A549 (cell line): ENCODE measurements around the gene RELN. TPM values are rescaled to one million over a fixed set of nuclear protein-coding genes. Genes with fewer than 3 reads are reported as not detected.

Experiments
- ATAC-seq, 2 experiments: fragments of 200-7000 bp in 1 of 2; fragments of >200 bp in 1 of 2; cut with Nextera tagmentation in 1 of 2; cut with Tn5 transposase in 1 of 2; 3 replicates each; pipeline versions ENCODE4 v1.8.0 to v1.9.1; 2018 to 2020; ENCODE audit warnings: mild to moderate bottlenecking in 1 of 2, moderate library complexity in 1 of 2
- CTCF ChIA-PET: fragments of 300-600 bp; sonication (Branson Sonifier 250); formaldehyde crosslinking; extraction: SDS; loops from one replicate; lab custom pipeline; 2021; ENCODE audit warnings: antibody characterized with exemption, inconsistent platforms; lab: Yijun Ruan, JAX
- POLR2A ChIA-PET: fragments of 350-600 bp; formaldehyde crosslinking; extraction: SDS; loops from one replicate; lab custom pipeline; 2021; ENCODE audit warnings: antibody characterized with exemption, inconsistent platforms; lab: Yijun Ruan, JAX
- DNase-seq, 2 experiments: peaks; one replicate each; pipeline versions ENCODE4 v3.0.0 to v3.0.0-alpha.2; 2011 to 2016; ENCODE audit warnings: low read depth in 1 of 2, low spot score in 1 of 2
- FAIRE-seq: peaks from 2 replicates; lab custom pipeline; 2011; peaks lifted over from hg19 to GRCh38; lab: Jason Lieb, UNC
- H3K27ac ChIP-seq, 2 experiments: fragments of >200 bp; sonication (Bioruptor Twin); formaldehyde crosslinking; 3 replicates each; pipeline ENCODE4 v1.5.1; 2016 to 2017
- H3K4me1 ChIP-seq: fragments of >200 bp; sonication (Bioruptor Twin); formaldehyde crosslinking; 3 replicates; pipeline ENCODE4 v1.6.1; 2016
- H3K4me2 ChIP-seq: fragments of >200 bp; sonication (Bioruptor Twin); formaldehyde crosslinking; 3 replicates; pipeline ENCODE4 v1.6.1; 2016
- H3K4me3 ChIP-seq: fragments of >200 bp; sonication (Bioruptor Twin); formaldehyde crosslinking; 3 replicates; pipeline ENCODE4 v1.5.1; 2016
- H3K9me3 ChIP-seq: fragments of >200 bp; sonication (Bioruptor Twin); formaldehyde crosslinking; 3 replicates; pipeline ENCODE4 v1.6.1; 2016
- BHLHE40 ChIP-seq: IDR thresholded peaks from 2 replicates; pipeline ENCODE4 v1.6.1; 2012; ENCODE audit warnings: low read depth, low read length, inconsistent platforms
- CBX8 ChIP-seq: fragments of 200-600 bp; sonication (generic); IDR thresholded peaks from 2 replicates; pipeline ENCODE4 v1.6.1; 2016
- FOXS1 ChIP-seq: fragments of 250-450 bp; sonication (Bioruptor Pico); IDR thresholded peaks from 2 replicates; pipeline ENCODE4 v1.5.0; 2020; ENCODE audit warnings: mild to moderate bottlenecking, moderate library complexity
- JUNB ChIP-seq: fragments of >200 bp; sonication (Bioruptor Twin); formaldehyde crosslinking; IDR thresholded peaks from 2 replicates; pipeline ENCODE4 v1.6.1; 2016
- KDM1A ChIP-seq: fragments of 200-600 bp; sonication (generic); IDR thresholded peaks from 2 replicates; pipeline ENCODE4 v1.6.1; 2016; ENCODE audit warnings: low read depth, mild to moderate bottlenecking
- KDM5A ChIP-seq: fragments of 200-600 bp; sonication (generic); IDR thresholded peaks from 2 replicates; pipeline ENCODE4 v1.6.1; 2016; ENCODE audit warnings: antibody characterized with exemption, mild to moderate bottlenecking
- MAZ ChIP-seq: fragments of 150-350 bp; IDR thresholded peaks from 2 replicates; pipeline ENCODE4 v1.6.1; 2014; ENCODE audit warnings: antibody characterized with exemption, low read depth, low read length, borderline replicate concordance
- MYC ChIP-seq: IDR thresholded peaks from 2 replicates; pipeline ENCODE4 v1.6.1; 2012; ENCODE audit warnings: mild to moderate bottlenecking, inconsistent platforms, low read length, improper control_type of control experiment, borderline replicate concordance
- RNF2 ChIP-seq: fragments of 200-600 bp; sonication (generic); IDR thresholded peaks from 2 replicates; pipeline ENCODE4 v1.6.1; 2016; ENCODE audit warnings: low read depth, mild to moderate bottlenecking, antibody characterized with exemption, moderate library complexity, borderline replicate concordance
- SREBF2 ChIP-seq: fragments of 450-650 bp; IDR thresholded peaks from 2 replicates; pipeline ENCODE4 v1.6.1; 2014; ENCODE audit warnings: mild to moderate bottlenecking, moderate library complexity
- ZC3H11A ChIP-seq: fragments of 450-650 bp; IDR thresholded peaks from 2 replicates; pipeline ENCODE4 v1.6.1; 2014; ENCODE audit warnings: antibody characterized with exemption, mild to moderate bottlenecking
- ZNF302 ChIP-seq: fragments of 250-450 bp; sonication (Bioruptor Pico); IDR thresholded peaks from 2 replicates; pipeline ENCODE4 v1.9.0; 2021; ENCODE audit warnings: inconsistent platforms, mild to moderate bottlenecking, moderate library complexity
- WGBS: methylation state at CpG from one replicate; pipeline ENCODE4 v1.1.6; 2017; ENCODE audit errors: missing lambda C conversion rate; 5-methylcytosine and 5-hydroxymethylcytosine counted together
- polyA plus RNA-seq, 4 experiments: library from polyadenylated mRNA; depleted of rRNA in 3 of 4; stranded (reverse); fragments of >200 nt; fragmentation: RNase III in 1 of 4; extraction: RNeasy Plus Mini Kit Qiagen cat#74134 plus additional on column Dnase treatment in 1 of 4; gene quantifications; 2 replicates in 3 of 4; 3 replicates in 1 of 4; pipeline ENCODE4 v1.2.3, GENCODE V29; 2011 to 2017
- TF ChIP-seq, protein P1 (sequence below): IDR thresholded peaks from 2 replicates; pipeline ENCODE4 v1.6.1; 2012
- TF ChIP-seq, protein P2 (sequence below): IDR thresholded peaks from 2 replicates; pipeline ENCODE4 v1.6.1; 2012
- TF ChIP-seq, protein P3 (sequence below): fragments of >200 bp; sonication (Bioruptor Twin); formaldehyde crosslinking; IDR thresholded peaks from 3 replicates; pipeline ENCODE4 v1.6.1; 2016
- TF ChIP-seq, protein P4 (sequence below): fragments of 450-650 bp; IDR thresholded peaks from 2 replicates; pipeline ENCODE4 v1.6.1; 2014; ENCODE audit warnings: antibody characterized with exemption
- TF ChIP-seq, protein P5 (sequence below): fragments of 150-350 bp; IDR thresholded peaks from 2 replicates; pipeline ENCODE4 v1.6.1; 2014; ENCODE audit warnings: low read depth, mild to moderate bottlenecking, low read length
- TF ChIP-seq, protein P6 (sequence below): fragments of 250-450 bp; sonication (Bioruptor Pico); IDR thresholded peaks from 2 replicates; pipeline ENCODE4 v1.5.0; 2021; ENCODE audit warnings: mild to moderate bottlenecking, moderate library complexity, borderline replicate concordance

The RELN gene
- polyA plus RNA-seq, 2 of the 4 experiments (the other 2 are of a cell fraction): not detected

DNA sequence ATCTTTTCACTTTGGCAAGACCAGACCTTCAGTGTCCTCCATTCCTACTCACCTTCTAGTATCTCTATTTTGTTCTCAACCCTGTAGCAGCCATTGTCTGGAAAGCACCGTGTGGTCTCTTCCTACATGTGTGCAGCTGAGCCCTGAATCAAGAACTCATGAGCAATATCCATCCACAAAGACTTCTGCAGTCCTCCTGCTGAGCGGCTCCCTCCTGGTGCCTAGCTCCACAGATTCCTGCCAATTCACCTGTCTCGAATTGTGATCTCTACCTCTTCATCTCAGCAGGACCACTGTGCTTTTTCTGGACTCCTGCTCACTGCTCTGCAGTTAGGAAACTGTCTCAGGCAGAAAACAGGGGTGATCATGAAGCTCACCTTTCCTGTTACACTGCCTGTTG, 118.8 kb downstream of the RELN start:
- Histone ChIP-seq H3K27ac (no peak overlapping the region), H3K4me3 (no peak overlapping the region), H3K4me2 (no peak overlapping the region), H3K9me3 (no peaks in the 10 kb centered on the region), H3K4me1 (no peaks in the 10 kb centered on the region)
- TF ChIP-seq, protein P1, sequence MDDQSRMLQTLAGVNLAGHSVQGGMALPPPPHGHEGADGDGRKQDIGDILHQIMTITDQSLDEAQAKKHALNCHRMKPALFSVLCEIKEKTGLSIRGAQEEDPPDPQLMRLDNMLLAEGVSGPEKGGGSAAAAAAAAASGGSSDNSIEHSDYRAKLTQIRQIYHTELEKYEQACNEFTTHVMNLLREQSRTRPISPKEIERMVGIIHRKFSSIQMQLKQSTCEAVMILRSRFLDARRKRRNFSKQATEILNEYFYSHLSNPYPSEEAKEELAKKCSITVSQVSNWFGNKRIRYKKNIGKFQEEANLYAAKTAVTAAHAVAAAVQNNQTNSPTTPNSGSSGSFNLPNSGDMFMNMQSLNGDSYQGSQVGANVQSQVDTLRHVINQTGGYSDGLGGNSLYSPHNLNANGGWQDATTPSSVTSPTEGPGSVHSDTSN: no peak
- no peak for TF ChIP-seq RNF2
- no peak for TF ChIP-seq BHLHE40
- TF ChIP-seq, protein P2, sequence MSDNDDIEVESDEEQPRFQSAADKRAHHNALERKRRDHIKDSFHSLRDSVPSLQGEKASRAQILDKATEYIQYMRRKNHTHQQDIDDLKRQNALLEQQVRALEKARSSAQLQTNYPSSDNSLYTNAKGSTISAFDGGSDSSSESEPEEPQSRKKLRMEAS: no peak
- TF ChIP-seq, protein P3, sequence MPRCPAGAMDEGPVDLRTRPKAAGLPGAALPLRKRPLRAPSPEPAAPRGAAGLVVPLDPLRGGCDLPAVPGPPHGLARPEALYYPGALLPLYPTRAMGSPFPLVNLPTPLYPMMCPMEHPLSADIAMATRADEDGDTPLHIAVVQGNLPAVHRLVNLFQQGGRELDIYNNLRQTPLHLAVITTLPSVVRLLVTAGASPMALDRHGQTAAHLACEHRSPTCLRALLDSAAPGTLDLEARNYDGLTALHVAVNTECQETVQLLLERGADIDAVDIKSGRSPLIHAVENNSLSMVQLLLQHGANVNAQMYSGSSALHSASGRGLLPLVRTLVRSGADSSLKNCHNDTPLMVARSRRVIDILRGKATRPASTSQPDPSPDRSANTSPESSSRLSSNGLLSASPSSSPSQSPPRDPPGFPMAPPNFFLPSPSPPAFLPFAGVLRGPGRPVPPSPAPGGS: no peak
- no peak for TF ChIP-seq ZNF302 (CRISPR knock-in tag)
- TF ChIP-seq ZC3H11A: no peak
- TF ChIP-seq KDM5A: no peak
- TF ChIP-seq, protein P4, sequence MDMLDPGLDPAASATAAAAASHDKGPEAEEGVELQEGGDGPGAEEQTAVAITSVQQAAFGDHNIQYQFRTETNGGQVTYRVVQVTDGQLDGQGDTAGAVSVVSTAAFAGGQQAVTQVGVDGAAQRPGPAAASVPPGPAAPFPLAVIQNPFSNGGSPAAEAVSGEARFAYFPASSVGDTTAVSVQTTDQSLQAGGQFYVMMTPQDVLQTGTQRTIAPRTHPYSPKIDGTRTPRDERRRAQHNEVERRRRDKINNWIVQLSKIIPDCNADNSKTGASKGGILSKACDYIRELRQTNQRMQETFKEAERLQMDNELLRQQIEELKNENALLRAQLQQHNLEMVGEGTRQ: no peak
- TF ChIP-seq, protein P5, sequence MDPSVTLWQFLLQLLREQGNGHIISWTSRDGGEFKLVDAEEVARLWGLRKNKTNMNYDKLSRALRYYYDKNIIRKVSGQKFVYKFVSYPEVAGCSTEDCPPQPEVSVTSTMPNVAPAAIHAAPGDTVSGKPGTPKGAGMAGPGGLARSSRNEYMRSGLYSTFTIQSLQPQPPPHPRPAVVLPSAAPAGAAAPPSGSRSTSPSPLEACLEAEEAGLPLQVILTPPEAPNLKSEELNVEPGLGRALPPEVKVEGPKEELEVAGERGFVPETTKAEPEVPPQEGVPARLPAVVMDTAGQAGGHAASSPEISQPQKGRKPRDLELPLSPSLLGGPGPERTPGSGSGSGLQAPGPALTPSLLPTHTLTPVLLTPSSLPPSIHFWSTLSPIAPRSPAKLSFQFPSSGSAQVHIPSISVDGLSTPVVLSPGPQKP: no peak
- no peak for TF ChIP-seq JUNB
- no peak for TF ChIP-seq MAZ
- POLR2A ChIA-PET: no interaction called here
- WGBS: 3% methylated on average over 3 of the region's 3 CpGs
- no peak for ATAC-seq
- no peak for DNase-seq
- no peak for FAIRE-seq
- CTCF ChIA-PET: interaction anchor here (0.9 kb wide), 1 partner anchor 12 kb away, joined by 3 read pairs; no protein-coding TSS in a partner anchor

DNA sequence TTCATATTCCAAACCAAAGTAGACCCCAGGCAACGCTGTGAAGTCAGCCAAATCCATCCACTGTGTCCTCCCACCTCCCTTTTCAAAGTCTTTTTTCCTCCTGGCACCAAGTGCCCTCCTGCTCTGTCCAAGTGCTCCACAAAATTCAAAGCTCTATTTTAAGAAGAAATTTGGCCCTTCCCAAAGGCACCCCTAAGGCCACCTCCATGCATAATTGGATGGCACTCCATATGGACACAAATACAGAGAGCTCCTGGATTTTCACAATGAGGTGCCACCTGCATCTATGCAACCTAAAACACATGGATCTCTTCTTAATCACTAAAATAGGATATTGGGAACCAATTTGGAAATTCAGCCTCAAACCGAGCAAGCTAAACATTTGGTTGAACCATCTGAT, 121.6 kb downstream of the RELN start:
- ChIA-PET POLR2A (no interaction called here), CTCF (interaction anchor here (1.1 to 1.3 kb wide), 2 partner anchors 12 to 65 kb away, joined by 3 read pairs; no protein-coding TSS in a partner anchor)
- Histone ChIP-seq H3K4me2 (no peak overlapping the region), H3K4me1 (no peaks in the 10 kb centered on the region), H3K27ac (no peak overlapping the region), H3K4me3 (no peak overlapping the region)
- WGBS: 2% methylated on average over 2 of the region's 2 CpGs
- no peak for ATAC-seq
- no peak for DNase-seq
- no peak for FAIRE-seq
- TF ChIP-seq BHLHE40 (no peak), FOXS1 (no peak), CBX8 (no peak), MYC (no peak), RNF2 (no peak), KDM1A (no peak), SREBF2 (no peak)
- TF ChIP-seq, protein P6, sequence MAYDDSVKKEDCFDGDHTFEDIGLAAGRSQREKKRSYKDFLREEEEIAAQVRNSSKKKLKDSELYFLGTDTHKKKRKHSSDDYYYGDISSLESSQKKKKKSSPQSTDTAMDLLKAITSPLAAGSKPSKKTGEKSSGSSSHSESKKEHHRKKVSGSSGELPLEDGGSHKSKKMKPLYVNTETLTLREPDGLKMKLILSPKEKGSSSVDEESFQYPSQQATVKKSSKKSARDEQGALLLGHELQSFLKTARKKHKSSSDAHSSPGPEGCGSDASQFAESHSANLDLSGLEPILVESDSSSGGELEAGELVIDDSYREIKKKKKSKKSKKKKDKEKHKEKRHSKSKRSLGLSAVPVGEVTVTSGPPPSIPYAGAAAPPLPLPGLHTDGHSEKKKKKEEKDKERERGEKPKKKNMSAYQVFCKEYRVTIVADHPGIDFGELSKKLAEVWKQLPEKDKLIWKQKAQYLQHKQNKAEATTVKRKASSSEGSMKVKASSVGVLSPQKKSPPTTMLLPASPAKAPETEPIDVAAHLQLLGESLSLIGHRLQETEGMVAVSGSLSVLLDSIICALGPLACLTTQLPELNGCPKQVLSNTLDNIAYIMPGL (CRISPR knock-in tag): no peak
- TF ChIP-seq, all 56 proteins: peak for 0
- H3K9me3 ChIP-seq: no peaks in the 10 kb centered on the region
